T-helper 1 cell treated with Interleukin-12 subunit alpha and Interleukin-12 subunit beta and Interleukin-4 antibody, amounts not matched to agents 30 μg/mL and 1 μg/mL, for 36 hours (primary cell): Measurements from ENCODE around the gene DUX4.
"Not testable (repeated sequence)": the region's sequence is repeated elsewhere in the genome, so short reads cannot be mapped to it uniquely, and the experiment has no call there.

Source experiments
- H3K27ac Mint-ChIP-seq: one replicate; pipeline ENCODE4 v1.8.0; 2021; ENCODE audit warnings: mild to moderate bottlenecking, mixed read lengths
- H3K27me3 Mint-ChIP-seq: one replicate; pipeline ENCODE4 v1.8.0; 2021; ENCODE audit warnings: low read depth, mixed read lengths
- H3K36me3 Mint-ChIP-seq: one replicate; pipeline ENCODE4 v1.8.0; 2021; ENCODE audit warnings: low read depth, mixed read lengths
- H3K4me1 Mint-ChIP-seq: one replicate; pipeline ENCODE4 v1.8.0; 2021; ENCODE audit warnings: low read depth, mixed read lengths
- H3K4me3 Mint-ChIP-seq: one replicate; pipeline ENCODE4 v1.8.0; 2021; ENCODE audit warnings: mild to moderate bottlenecking, moderate library complexity, mixed read lengths
- H3K9me3 Mint-ChIP-seq: one replicate; pipeline ENCODE4 v1.8.0; 2021; ENCODE audit warnings: mixed read lengths

DUX4 gene

GRCh38 chr4:190173428-190173827 is at the start of gene DUX4:
TSS of gene DUX4 (plus strand) at chr4:190173774. CDS start at chr4:190173774, 0 bp downstream.
- not testable (repeated sequence) for H3K27ac Mint-ChIP-seq, H3K4me3 Mint-ChIP-seq, H3K27me3 Mint-ChIP-seq, H3K9me3 Mint-ChIP-seq, H3K4me1 Mint-ChIP-seq, H3K36me3 Mint-ChIP-seq

- H3K9me3 Mint-ChIP-seq, result peaks cover 12% of the 10 kb centered on the region
- not testable (repeated sequence) for H3K36me3 Mint-ChIP-seq, H3K4me3 Mint-ChIP-seq, H3K27me3 Mint-ChIP-seq, H3K4me1 Mint-ChIP-seq, H3K27ac Mint-ChIP-seq
Observed at GRCh38 chr4:190175436-190175835, 1.9 kb downstream of the DUX4 start.

- not testable (repeated sequence) for H3K27me3 Mint-ChIP-seq, H3K4me1 Mint-ChIP-seq, H3K4me3 Mint-ChIP-seq, H3K27ac Mint-ChIP-seq, H3K36me3 Mint-ChIP-seq
- peaks cover 16% of the 10 kb centered on the region for H3K9me3 Mint-ChIP-seq
Observed at GRCh38 chr4:190177727-190178605, 4.4 kb downstream of the DUX4 start.

- H3K4me3 Mint-ChIP-seq, result not testable (repeated sequence)
Observed at GRCh38 chr4:190178606-190178990, 5.0 kb downstream of the DUX4 start.

GRCh38 chr4:190179030-190179739 is 5.6 kb downstream of the DUX4 start:
- H3K36me3 Mint-ChIP-seq, H3K27ac Mint-ChIP-seq, H3K4me3 Mint-ChIP-seq, H3K27me3 Mint-ChIP-seq, H3K4me1 Mint-ChIP-seq: not testable (repeated sequence)
- peaks cover 16% of the 10 kb centered on the region for H3K9me3 Mint-ChIP-seq

More at GRCh38 chr4:190178606-190178990, 5.0 kb downstream of the DUX4 start:
- H3K36me3 Mint-ChIP-seq, H3K27ac Mint-ChIP-seq, H3K4me1 Mint-ChIP-seq, H3K27me3 Mint-ChIP-seq: not testable (repeated sequence)
- peaks cover 16% of the 10 kb centered on the region for H3K9me3 Mint-ChIP-seq

- not testable (repeated sequence) for H3K27ac Mint-ChIP-seq, H3K27me3 Mint-ChIP-seq, H3K4me1 Mint-ChIP-seq, H3K36me3 Mint-ChIP-seq, H3K4me3 Mint-ChIP-seq
- peaks cover 16% of the 10 kb centered on the region for H3K9me3 Mint-ChIP-seq
Observed at GRCh38 chr4:190179740-190180094, 6.1 kb downstream of the DUX4 start.

- H3K36me3 Mint-ChIP-seq, H3K27me3 Mint-ChIP-seq, H3K4me1 Mint-ChIP-seq, H3K27ac Mint-ChIP-seq, H3K4me3 Mint-ChIP-seq: not testable (repeated sequence)
- H3K9me3 Mint-ChIP-seq, result peaks cover 12% of the 10 kb centered on the region
Observed at GRCh38 chr4:190180947-190181346, 7.4 kb downstream of the DUX4 start.

GRCh38 chr4:190181481-190182100 is 8.0 kb downstream of the DUX4 start:
- not testable (repeated sequence) for H3K36me3 Mint-ChIP-seq, H3K4me1 Mint-ChIP-seq, H3K27ac Mint-ChIP-seq, H3K4me3 Mint-ChIP-seq, H3K27me3 Mint-ChIP-seq
- H3K9me3 Mint-ChIP-seq, result peaks cover 12% of the 10 kb centered on the region

- not testable (repeated sequence) for H3K4me1 Mint-ChIP-seq, H3K36me3 Mint-ChIP-seq, H3K9me3 Mint-ChIP-seq, H3K4me3 Mint-ChIP-seq, H3K27me3 Mint-ChIP-seq, H3K27ac Mint-ChIP-seq
Observed at GRCh38 chr4:190203510-190203909, 29.9 kb downstream of the DUX4 start.
